Thymus (tissue), 11 donors: ENCODE measurements around the gene CAMKMT. TPM values are rescaled to one million over a fixed set of nuclear protein-coding genes. Genes with fewer than 3 reads are reported as not detected.

ENCODE experiments used
- DNase-seq, 9 donors: peaks; one replicate each; pipeline ENCODE4 v3.0.0-alpha.2; 2013; ENCODE audit warnings: low spot score in 9 of 9, low read depth in 6 of 9, missing footprints in 1 of 9
- H3K27ac ChIP-seq, 2 donors: one replicate each; pipeline ENCODE4 v1.5.1; 2013; ENCODE audit warnings: control low read depth in 1 of 2, low read depth in 1 of 2, low read length in 1 of 2, mild to moderate bottlenecking in 1 of 2, moderate library complexity in 1 of 2
- H3K27me3 ChIP-seq, 2 donors: one replicate each; pipeline ENCODE4 v1.5.1; 2013; ENCODE audit warnings: low read length in 1 of 2; ENCODE audit not compliant: control insufficient read depth in 2 of 2, insufficient read depth in 1 of 2
- H3K36me3 ChIP-seq, 2 donors: one replicate each; pipeline ENCODE4 v1.5.1; 2013; ENCODE audit warnings: low read length in 1 of 2, mild to moderate bottlenecking in 1 of 2, moderate library complexity in 1 of 2; ENCODE audit not compliant: control insufficient read depth in 2 of 2, insufficient read depth in 2 of 2
- H3K4me1 ChIP-seq, 2 donors: one replicate each; pipeline ENCODE4 v1.5.1; 2013; ENCODE audit warnings: low read length in 2 of 2; ENCODE audit not compliant: control insufficient read depth in 2 of 2, insufficient read depth in 2 of 2
- H3K4me3 ChIP-seq, 2 donors: one replicate each; pipeline ENCODE4 v1.5.1; 2013; ENCODE audit warnings: low read length in 2 of 2, control low read depth in 1 of 2, mild to moderate bottlenecking in 1 of 2
- H3K9me3 ChIP-seq, 2 donors: one replicate each; pipeline ENCODE4 v1.5.1; 2013; ENCODE audit warnings: low read length in 1 of 2, mild to moderate bottlenecking in 1 of 2; ENCODE audit not compliant: control insufficient read depth in 2 of 2, insufficient read depth in 1 of 2
- WGBS: extraction: QIAGEN DNeasy Blood & Tissue Kit; methylation state at CpG from one replicate; pipeline ENCODE4 v1.1.7; 2013; 5-methylcytosine and 5-hydroxymethylcytosine counted together
- polyA plus RNA-seq: library from polyadenylated mRNA; stranded (reverse); fragments of 200-250 nt; gene quantifications from one replicate; pipeline ENCODE4 v1.2.3, GENCODE V29; 2013
- total RNA-seq: library from RNA; stranded (reverse); fragments of 120-200 nt; gene quantifications from one replicate; pipeline ENCODE4 v1.2.4, GENCODE V29; 2013
- donor health status: healthy.

CAMKMT gene
- total and polyA plus RNA-seq, 2 donors, result 7.0 to 7.4 TPM

- Histone ChIP-seq H3K27ac (no peak overlapping the region), H3K4me3 (no peak overlapping the region), H3K36me3 (no peaks in the 10 kb centered on the region), H3K9me3 (no peaks in the 10 kb centered on the region), H3K4me1 (peaks cover 0 to 5% of the 10 kb centered on the region in 2 donors), H3K27me3 (no peaks in the 10 kb centered on the region)
- WGBS, result 68% methylated on average over 3 of the region's 3 CpGs
- DNase-seq, result peak in 5 of 9 donors; percentile 6 to 56 (median 16)
Observed at GRCh38 chr2:44616667-44617155, 255.0 kb downstream of the CAMKMT start.

- Histone ChIP-seq H3K27me3 (no peaks in the 10 kb centered on the region), H3K27ac (no peak overlapping the region), H3K36me3 (no peaks in the 10 kb centered on the region), H3K4me3 (no peak overlapping the region), H3K4me1 (peaks cover 0 to 5% of the 10 kb centered on the region in 2 donors), H3K9me3 (no peaks in the 10 kb centered on the region)
- WGBS, result 95% methylated on average over 5 of the region's 5 CpGs
- no peak for DNase-seq
Observed at GRCh38 chr2:44618251-44619023, 256.7 kb downstream of the CAMKMT start.

- H3K4me1 ChIP-seq, result peaks cover 0 to 5% of the 10 kb centered on the region in 2 donors
- no peaks in the 10 kb centered on the region for H3K36me3 ChIP-seq
- H3K27ac ChIP-seq, result no peak overlapping the region
- H3K27me3 ChIP-seq, result no peaks in the 10 kb centered on the region
- no peak for DNase-seq
- WGBS, result 97% methylated on average over 2 of the region's 2 CpGs
- H3K9me3 ChIP-seq, result no peaks in the 10 kb centered on the region
- no peak overlapping the region for H3K4me3 ChIP-seq
Observed at GRCh38 chr2:44620189-44620990, 258.6 kb downstream of the CAMKMT start.

- Histone ChIP-seq H3K27me3 (no peaks in the 10 kb centered on the region), H3K9me3 (no peaks in the 10 kb centered on the region), H3K36me3 (no peaks in the 10 kb centered on the region), H3K4me3 (no peak overlapping the region), H3K4me1 (no peaks in the 10 kb centered on the region), H3K27ac (no peak overlapping the region)
- no peak for DNase-seq
Observed at GRCh38 chr2:44623622-44624351, 262.0 kb downstream of the CAMKMT start.

GRCh38 chr2:44628297-44628696, 266.6 kb downstream of the CAMKMT start:
- Histone ChIP-seq H3K9me3 (no peaks in the 10 kb centered on the region), H3K27me3 (no peaks in the 10 kb centered on the region), H3K27ac (no peak overlapping the region), H3K4me1 (no peaks in the 10 kb centered on the region), H3K4me3 (no peak overlapping the region), H3K36me3 (no peaks in the 10 kb centered on the region)
- no peak for DNase-seq
- WGBS, result 93% methylated on average over 1 of the region's 1 CpG

- no peak overlapping the region for H3K4me3 ChIP-seq
- no peaks in the 10 kb centered on the region for H3K4me1 ChIP-seq
- no peaks in the 10 kb centered on the region for H3K27me3 ChIP-seq
- H3K36me3 ChIP-seq, result no peaks in the 10 kb centered on the region
- no peaks in the 10 kb centered on the region for H3K9me3 ChIP-seq
- no peak overlapping the region for H3K27ac ChIP-seq
- no peak for DNase-seq
- WGBS, result 97% methylated on average over 4 of the region's 4 CpGs
Observed at GRCh38 chr2:44632931-44633689, 271.4 kb downstream of the CAMKMT start.

GRCh38 chr2:44635725-44636124, 274.0 kb downstream of the CAMKMT start:
- no peaks in the 10 kb centered on the region for H3K4me1 ChIP-seq
- no peak overlapping the region for H3K27ac ChIP-seq
- H3K9me3 ChIP-seq, result no peaks in the 10 kb centered on the region
- no peak overlapping the region for H3K4me3 ChIP-seq
- no peaks in the 10 kb centered on the region for H3K36me3 ChIP-seq
- DNase-seq, result no peak
- 100% methylated on average over 2 of the region's 2 CpGs for WGBS
- no peaks in the 10 kb centered on the region for H3K27me3 ChIP-seq

- Histone ChIP-seq H3K9me3 (no peaks in the 10 kb centered on the region), H3K27me3 (no peaks in the 10 kb centered on the region), H3K4me1 (no peaks in the 10 kb centered on the region), H3K4me3 (no peak overlapping the region), H3K27ac (no peak overlapping the region), H3K36me3 (no peaks in the 10 kb centered on the region)
- WGBS, result 92% methylated on average over 4 of the region's 4 CpGs
- DNase-seq, result no peak
Observed at GRCh38 chr2:44638649-44639048, 276.9 kb downstream of the CAMKMT start.
